Measurements from ENCODE around the gene CRACR2A.

CRACR2A gene

GRCh38 chr12:3753544-3754284, 805 bp upstream of the CRACR2A start:
- H4K20me1 ChIP-seq (ENCODE audit: insufficient read depth, low read length) = no peaks in the 10 kb centered on the region
- H3K79me2 ChIP-seq (ENCODE audit: insufficient read depth, low read length) = 0 out of 2 replicates have a peak, but pooled peaks cover 12% of the 10 kb centered on the region
- H3K4me1 ChIP-seq (ENCODE audit: insufficient read depth, low read length, severe bottlenecking) = peaks cover 26% of the 10 kb centered on the region
- H3K9me3 ChIP-seq (ENCODE audit: low read length) = peaks cover 4% of the 10 kb centered on the region; the same call in 1 of the 2 replicates
- peak overlapping the region; percentile 71 for H3K4me3 ChIP-seq (ENCODE audit: low read depth, low read length, poor library complexity, severe bottlenecking)
- no peaks in the 10 kb centered on the region for H3K27me3 ChIP-seq (ENCODE audit: insufficient read depth, low read length)
- no peaks in the 10 kb centered on the region for H3F3A ChIP-seq (ENCODE audit: insufficient read depth, low read length)
- peak overlapping the region; percentile 81 for H3K9ac ChIP-seq (ENCODE audit: low read length)
- peak overlapping the region; percentile 71 for H3K27ac ChIP-seq (ENCODE audit: low read depth, low read length, poor library complexity, severe bottlenecking)
- no peaks in the 10 kb centered on the region for H3K9me2 ChIP-seq (ENCODE audit: low read depth, low read length)
- H3K4me2 ChIP-seq (ENCODE audit: low read length) = peak overlapping the region; percentile 80
- TF ChIP-seq EZH2 (IDR thresholded peaks at IDR 0.05; ENCODE audit: borderline replicate concordance, low read length) (no peak), CTCF (IDR thresholded peaks at IDR 0.05; ENCODE audit: low read length) (no peak)
- peak overlapping the region; percentile 89 for H2AFZ ChIP-seq (ENCODE audit: low read length)
- H3K36me3 ChIP-seq (ENCODE audit: insufficient read depth, low read length) = no peaks in the 10 kb centered on the region; the same call in 1 of the 2 replicates

GRCh38 chr12:3752096-3752709, 706 bp downstream of the CRACR2A start:
- Histone ChIP-seq H2AFZ (ENCODE audit: low read length) (no peak overlapping the region), H3K79me2 (ENCODE audit: insufficient read depth, low read length) (0 out of 2 replicates have a peak, but pooled peaks cover 12% of the 10 kb centered on the region), H3F3A (ENCODE audit: insufficient read depth, low read length) (no peaks in the 10 kb centered on the region), H3K9me3 (ENCODE audit: low read length) (no peaks in the 10 kb centered on the region), H3K4me3 (ENCODE audit: low read depth, low read length, poor library complexity, severe bottlenecking) (peak overlapping the region; percentile 71), H3K27me3 (ENCODE audit: insufficient read depth, low read length) (no peaks in the 10 kb centered on the region), H3K36me3 (ENCODE audit: insufficient read depth, low read length) (peaks cover 6% of the 10 kb centered on the region), H3K9me2 (ENCODE audit: low read depth, low read length) (no peaks in the 10 kb centered on the region), H3K4me2 (ENCODE audit: low read length) (peak overlapping the region; percentile 80), H3K4me1 (ENCODE audit: insufficient read depth, low read length, severe bottlenecking) (peaks cover 26% of the 10 kb centered on the region), H3K9ac (ENCODE audit: low read length) (peak overlapping the region; percentile 81), H4K20me1 (ENCODE audit: insufficient read depth, low read length) (no peaks in the 10 kb centered on the region), H3K27ac (ENCODE audit: low read depth, low read length, poor library complexity, severe bottlenecking) (peak overlapping the region; percentile 76)
- TF ChIP-seq EZH2 (IDR thresholded peaks at IDR 0.05; ENCODE audit: borderline replicate concordance, low read length) (no peak), CTCF (IDR thresholded peaks at IDR 0.05; ENCODE audit: low read length) (no peak)

GRCh38 chr12:3751151-3752095, 1.5 kb downstream of the CRACR2A start:
- Histone ChIP-seq H3K79me2 (ENCODE audit: insufficient read depth, low read length) (0 out of 2 replicates have a peak, but pooled peaks cover 12% of the 10 kb centered on the region), H3K4me1 (ENCODE audit: insufficient read depth, low read length, severe bottlenecking) (peaks cover 26% of the 10 kb centered on the region), H3K9me2 (ENCODE audit: low read depth, low read length) (no peaks in the 10 kb centered on the region), H3K4me3 (ENCODE audit: low read depth, low read length, poor library complexity, severe bottlenecking) (peak overlapping the region; percentile 71), H3K4me2 (ENCODE audit: low read length) (peak overlapping the region; percentile 80), H3F3A (ENCODE audit: insufficient read depth, low read length) (no peaks in the 10 kb centered on the region), H2AFZ (ENCODE audit: low read length) (no peak overlapping the region), H3K36me3 (ENCODE audit: insufficient read depth, low read length) (peaks cover 14% of the 10 kb centered on the region), H3K27me3 (ENCODE audit: insufficient read depth, low read length) (no peaks in the 10 kb centered on the region), H3K27ac (ENCODE audit: low read depth, low read length, poor library complexity, severe bottlenecking) (peak overlapping the region; percentile 76), H3K9ac (ENCODE audit: low read length) (peak overlapping the region; percentile 81), H3K9me3 (ENCODE audit: low read length) (no peaks in the 10 kb centered on the region), H4K20me1 (ENCODE audit: insufficient read depth, low read length) (no peaks in the 10 kb centered on the region)
- TF ChIP-seq EZH2 (IDR thresholded peaks at IDR 0.05; ENCODE audit: borderline replicate concordance, low read length) (no peak), CTCF (IDR thresholded peaks at IDR 0.05; ENCODE audit: low read length) (no peak)

Measured in OCI-LY1 (cell line).